Fibroblast of pulmonary artery (primary cell): ENCODE data around the gene RNF212.
A peak's percentile ranks its signal among the peaks of the same experiment; 100 is the strongest.
"Not testable (repeated sequence)": the region's sequence is repeated elsewhere in the genome, so short reads cannot be mapped to it uniquely, and the experiment has no call there.

Experiments
- DNase-seq: peaks from one replicate; pipeline ENCODE4 v3.0.0-alpha.2; 2010; ENCODE audit warnings: low read depth
- H3K4me3 ChIP-seq: replicated peaks from 2 replicates; pipeline ENCODE4 v1.5.1; 2011; ENCODE audit warnings: low read depth, mild to moderate bottlenecking, control low read depth, low read length, moderate library complexity
- TF ChIP-seq, protein P1 (sequence below): IDR thresholded peaks from 2 replicates; pipeline ENCODE4 v1.5.1; 2011; ENCODE audit warnings: mild to moderate bottlenecking, control low read depth, low read length, inconsistent platforms; ENCODE audit errors: missing control alignments

The RNF212 gene

DNA sequence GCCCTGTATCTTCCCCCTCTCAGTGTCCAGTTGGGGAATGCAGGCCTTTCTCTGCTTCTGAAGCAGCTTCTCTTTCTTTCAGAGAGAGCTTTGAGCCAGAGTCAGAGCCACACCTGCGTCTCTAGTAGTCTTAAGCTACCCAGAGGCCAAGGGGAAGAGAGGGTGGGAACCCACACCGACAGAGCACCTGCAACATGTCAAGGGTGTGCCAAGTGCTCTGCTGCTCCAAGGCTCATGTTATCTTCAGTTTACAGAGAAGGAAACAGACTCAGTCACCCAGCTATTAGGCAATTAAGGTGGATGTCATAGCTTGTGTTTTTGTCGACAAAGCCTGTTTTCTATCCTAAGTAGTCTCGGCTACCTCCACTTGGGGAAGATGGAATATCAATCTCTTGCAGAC lies 22.7 kb upstream of the RNF212 start:
- TF ChIP-seq, protein P1, sequence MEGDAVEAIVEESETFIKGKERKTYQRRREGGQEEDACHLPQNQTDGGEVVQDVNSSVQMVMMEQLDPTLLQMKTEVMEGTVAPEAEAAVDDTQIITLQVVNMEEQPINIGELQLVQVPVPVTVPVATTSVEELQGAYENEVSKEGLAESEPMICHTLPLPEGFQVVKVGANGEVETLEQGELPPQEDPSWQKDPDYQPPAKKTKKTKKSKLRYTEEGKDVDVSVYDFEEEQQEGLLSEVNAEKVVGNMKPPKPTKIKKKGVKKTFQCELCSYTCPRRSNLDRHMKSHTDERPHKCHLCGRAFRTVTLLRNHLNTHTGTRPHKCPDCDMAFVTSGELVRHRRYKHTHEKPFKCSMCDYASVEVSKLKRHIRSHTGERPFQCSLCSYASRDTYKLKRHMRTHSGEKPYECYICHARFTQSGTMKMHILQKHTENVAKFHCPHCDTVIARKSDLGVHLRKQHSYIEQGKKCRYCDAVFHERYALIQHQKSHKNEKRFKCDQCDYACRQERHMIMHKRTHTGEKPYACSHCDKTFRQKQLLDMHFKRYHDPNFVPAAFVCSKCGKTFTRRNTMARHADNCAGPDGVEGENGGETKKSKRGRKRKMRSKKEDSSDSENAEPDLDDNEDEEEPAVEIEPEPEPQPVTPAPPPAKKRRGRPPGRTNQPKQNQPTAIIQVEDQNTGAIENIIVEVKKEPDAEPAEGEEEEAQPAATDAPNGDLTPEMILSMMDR: no peak
- no peak overlapping the region for H3K4me3 ChIP-seq
- peak; percentile 29 for DNase-seq

DNA sequence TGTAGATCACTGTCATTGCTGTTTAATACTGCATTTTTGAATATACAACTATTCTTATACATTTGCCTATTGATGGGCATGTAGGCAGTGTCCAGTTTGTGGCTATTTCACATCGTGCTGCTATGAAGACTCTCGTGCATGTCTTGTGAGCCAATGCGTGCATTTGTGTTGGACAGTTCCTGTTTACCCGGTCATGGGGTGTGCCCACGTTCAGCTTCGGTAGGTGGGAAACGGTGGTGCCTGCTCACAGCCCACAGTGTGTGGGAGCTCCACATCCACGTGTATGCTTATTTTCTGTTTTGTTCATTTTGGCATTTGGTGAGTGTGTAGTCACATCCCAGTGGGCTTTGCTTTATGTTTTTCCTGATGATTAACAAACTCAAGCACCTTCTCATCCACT lies 19.7 kb upstream of the RNF212 start:
- TF ChIP-seq, protein P1: no peak
- no peak overlapping the region for H3K4me3 ChIP-seq
- DNase-seq: no peak

DNA sequence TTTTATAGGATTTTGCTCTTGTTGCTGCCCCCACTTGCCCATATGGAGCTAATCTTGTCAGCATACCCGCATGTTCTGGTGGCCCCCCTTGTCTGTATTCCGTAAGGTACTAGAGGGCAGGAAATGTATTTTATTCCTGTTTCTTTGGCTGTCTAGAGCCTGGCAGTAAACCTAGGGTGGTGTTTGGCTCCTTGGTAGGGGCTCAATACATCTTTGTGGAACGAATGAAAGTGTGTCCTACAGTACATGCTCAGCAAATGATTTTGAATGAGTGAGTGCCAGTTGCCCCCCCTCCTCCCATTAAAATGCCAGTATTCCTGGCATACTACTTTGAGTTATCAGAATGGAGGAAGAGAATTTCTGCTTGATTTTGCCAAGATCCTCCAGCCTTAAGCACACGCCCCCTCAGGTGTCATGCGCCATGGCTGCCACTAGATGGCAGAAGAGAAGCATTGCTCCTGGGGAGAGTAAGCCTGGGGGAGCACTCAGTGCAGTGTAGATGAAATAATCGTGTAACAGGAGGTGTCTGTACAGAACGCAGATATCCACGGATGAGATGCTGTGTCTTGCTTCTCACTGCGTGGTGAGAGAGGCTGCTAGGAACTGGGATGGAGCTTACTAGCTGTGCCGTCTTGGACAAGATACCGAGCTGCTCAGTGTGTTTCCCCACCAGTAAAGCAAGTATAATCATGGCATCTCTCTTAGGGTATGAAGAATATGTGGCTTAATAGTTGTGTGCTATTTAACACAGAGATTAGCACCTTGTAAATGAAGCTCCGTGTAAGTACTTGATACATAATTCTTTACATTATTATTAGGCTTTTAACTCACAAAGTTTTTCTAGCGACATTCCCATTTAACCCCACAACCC lies 17.2 kb upstream of the RNF212 start:
- TF ChIP-seq, protein P1: peak; percentile 100
- peak; percentile 86 for DNase-seq
- no peak overlapping the region for H3K4me3 ChIP-seq

DNA sequence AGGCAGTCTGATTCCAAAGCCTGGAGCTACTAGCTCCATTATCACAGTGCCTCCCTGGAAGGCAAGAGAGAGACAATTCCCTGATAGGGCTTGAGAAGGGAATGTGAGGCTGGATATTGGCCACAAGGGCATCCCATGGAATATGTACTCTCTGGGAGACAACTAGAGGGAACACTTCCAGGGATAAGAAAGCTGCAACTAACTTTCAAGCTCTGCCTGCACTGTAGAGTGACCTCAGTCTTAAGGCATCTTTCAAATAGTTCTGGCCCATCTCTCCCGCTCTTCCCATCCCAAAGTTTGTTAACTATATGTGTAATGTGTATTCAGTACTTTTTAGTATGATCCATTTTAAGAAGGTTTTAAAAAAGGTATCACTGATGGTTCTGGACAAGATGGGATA lies 13.1 kb upstream of the RNF212 start:
- DNase-seq: peak; percentile 12
- no peak overlapping the region for H3K4me3 ChIP-seq
- TF ChIP-seq, protein P1: no peak

DNA sequence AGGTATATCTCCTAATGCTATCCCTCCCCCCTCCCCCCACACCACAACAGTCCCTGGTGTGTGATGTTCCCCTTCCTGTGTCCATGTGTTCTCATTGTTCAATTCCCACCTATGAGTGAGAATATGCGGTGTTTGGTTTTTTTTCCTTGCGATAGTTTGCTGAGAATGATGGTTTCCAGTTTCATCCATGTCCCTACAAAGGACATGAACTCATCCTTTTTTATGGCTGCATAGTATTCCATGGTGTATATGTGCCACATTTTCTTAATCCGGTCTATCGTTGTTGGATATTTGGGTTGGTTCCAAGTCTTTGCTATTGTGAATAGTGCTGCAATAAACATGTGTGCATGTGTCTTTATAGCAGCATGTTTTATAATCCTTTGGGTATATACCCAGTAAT lies 12.1 kb upstream of the RNF212 start:
- H3K4me3 ChIP-seq, DNase-seq: not testable (repeated sequence)

DNA sequence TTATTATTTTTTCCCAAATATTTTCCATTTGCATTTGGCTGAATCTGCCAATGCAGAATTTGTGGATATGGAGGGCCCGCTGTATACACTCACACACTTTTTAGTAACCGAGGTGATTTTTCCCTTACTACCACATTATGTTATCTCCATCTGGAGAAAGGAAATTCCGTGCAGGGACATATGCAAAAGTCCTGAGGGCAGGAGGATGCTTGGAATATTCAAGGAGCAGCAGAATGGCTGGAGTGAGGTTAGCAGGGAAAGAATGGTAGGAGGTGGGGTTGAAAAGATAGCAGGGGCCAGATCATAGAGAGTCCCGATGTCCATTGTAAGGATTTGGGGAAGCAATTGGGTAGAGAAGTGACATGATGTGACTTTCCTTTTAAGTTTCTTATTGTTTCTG lies 11.5 kb upstream of the RNF212 start:
- no peak for DNase-seq
- TF ChIP-seq, protein P1: no peak
- H3K4me3 ChIP-seq: no peak overlapping the region

DNA sequence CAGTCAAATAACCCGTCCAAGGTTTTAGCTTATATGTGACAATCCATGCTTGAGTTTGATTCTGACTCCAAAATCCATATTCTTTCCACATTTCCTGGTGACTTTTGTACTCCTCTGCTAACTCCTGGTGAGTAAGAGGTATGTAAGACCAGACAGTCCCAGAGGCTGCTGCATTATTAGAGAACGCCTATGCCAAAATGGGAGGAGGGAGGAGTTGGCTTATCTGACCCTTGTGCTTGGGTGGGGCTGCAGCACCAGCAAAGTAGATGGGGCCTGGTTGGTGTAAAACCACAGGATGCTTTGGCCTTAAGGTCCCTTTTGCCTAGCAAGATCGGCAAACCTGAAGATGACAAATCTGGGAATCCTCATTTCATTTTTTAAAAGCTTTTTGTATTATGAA lies 9.1 kb upstream of the RNF212 start:
- TF ChIP-seq, protein P1: no peak
- no peak for DNase-seq

More for the DNA sequence above, 9.1 kb upstream of the RNF212 start:
- no peak overlapping the region for H3K4me3 ChIP-seq
